Stimulated activated CD4-positive, alpha-beta T cell treated with anti-CD3 and anti-CD28 coated beads, Interleukin-15, amount 100 ng/mL, for 48 hours (primary cell): ENCODE results near the gene INSIG2.
"Not testable (repeated sequence)": the region's sequence is repeated elsewhere in the genome, so short reads cannot be mapped to it uniquely, and the experiment has no call there.

Source experiments
- DNase-seq, 2 donors: peaks; one replicate each; pipeline ENCODE4 v3.0.0-alpha.2; 2020; ENCODE audit warnings: low read depth in 2 of 2

INSIG2 gene

DNA sequence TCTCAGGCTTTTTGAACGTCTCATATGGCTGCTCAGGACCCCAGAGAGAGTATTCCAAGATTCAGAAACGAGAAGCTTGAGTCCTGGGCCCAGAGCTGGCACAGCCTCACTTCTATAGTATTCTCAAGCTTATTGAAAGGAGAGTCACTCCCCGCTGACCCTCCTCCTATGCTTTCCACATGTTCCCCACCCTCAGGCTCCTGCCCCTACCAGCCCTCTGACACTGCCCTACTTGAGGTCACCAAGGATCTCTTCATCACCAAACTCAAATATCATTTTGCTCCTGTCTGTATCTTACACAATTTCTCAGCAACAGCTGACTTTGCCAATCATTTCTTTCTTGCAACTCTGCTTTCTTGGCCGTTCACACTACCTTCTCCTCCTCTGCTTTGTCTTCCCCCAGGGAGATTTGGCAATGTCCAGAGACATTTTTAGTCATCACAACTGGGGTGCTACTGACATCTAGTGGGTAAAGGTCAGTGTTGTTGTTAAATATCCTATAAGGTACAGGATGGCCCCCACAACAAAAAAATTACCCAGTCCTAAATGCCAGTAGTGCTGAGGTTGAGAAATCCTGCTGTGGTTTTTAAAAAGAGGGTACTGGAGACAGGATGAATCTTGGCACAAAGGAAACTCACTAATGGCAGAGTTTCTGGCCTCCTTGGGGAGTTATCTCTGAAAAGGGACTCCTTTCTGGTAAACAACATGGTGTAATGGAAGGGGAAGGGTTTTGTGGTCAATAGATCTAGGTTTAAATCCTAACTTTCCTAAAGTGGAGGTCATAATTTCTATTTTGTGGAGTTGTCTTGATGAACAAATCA lies 26.9 kb upstream of the INSIG2 start:
- no peak for DNase-seq

DNA sequence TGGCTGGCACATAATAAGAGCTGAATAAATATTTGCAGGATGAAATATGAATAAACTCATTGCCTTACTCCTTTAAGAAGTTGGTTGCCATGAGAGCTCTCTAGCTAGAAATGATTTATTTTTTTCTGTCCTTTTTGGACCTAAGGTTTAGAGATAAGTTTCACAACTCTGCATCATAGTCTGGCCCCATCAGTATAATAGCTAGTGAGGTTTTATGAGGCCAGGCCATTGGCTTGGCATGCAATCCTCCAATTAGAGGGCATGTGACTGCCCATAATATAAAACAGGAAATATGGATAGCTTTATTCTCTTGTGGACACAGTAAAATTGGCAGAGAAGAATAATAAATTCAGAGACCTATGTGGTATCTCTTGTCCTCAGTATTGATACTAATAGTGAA lies 26.2 kb upstream of the INSIG2 start:
- DNase-seq: no peak

DNA sequence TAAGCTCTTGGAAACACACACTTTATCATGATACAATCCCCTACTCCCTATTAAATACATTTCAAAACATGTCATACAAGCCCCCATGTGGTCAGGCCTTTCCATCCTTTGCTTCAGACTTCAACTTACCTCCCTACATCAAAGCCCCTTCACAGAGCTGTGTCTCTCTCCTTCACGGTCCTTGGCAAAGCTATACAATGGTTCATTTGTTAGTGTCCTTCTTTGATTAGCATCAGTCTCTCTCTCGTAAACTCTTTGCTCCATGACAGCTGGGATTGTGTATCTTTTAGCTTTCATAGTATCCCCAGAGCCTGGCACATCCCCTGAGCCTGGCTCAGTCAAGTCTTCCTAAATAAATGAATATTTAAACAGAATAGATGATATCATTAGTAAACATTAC lies 25.6 kb upstream of the INSIG2 start:
- no peak for DNase-seq

DNA sequence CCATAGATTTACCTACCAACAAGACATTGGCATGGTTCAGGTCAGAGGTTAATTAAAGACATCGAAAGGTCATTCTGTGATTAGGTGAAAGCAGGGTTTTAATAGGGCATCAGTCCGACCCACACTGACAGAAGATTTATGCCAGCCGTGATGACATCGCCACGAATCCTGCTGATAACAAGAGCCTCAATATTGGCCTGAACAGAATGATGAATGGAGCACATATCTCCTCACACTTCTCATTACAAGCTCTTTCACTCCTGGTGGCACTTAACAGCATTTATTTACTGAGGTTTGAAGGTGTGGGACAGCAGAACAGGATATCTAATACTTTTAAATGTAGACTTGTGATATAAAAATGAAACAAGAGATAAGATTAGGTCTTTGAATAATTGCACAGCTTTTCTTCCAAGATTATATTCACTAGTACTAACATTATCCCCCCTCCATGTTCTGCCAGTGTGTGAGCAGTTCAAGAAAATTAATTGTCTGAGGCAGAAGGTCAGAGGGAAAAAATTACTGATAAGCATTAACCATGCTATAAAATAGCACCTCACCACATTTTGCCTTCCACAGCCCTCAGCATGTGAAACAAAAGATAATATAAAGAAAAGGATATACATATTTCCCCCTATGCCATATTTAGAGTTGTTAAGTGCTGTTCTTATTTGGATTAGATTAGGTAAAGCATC lies 23.1 kb upstream of the INSIG2 start:
- no peak for DNase-seq

DNA sequence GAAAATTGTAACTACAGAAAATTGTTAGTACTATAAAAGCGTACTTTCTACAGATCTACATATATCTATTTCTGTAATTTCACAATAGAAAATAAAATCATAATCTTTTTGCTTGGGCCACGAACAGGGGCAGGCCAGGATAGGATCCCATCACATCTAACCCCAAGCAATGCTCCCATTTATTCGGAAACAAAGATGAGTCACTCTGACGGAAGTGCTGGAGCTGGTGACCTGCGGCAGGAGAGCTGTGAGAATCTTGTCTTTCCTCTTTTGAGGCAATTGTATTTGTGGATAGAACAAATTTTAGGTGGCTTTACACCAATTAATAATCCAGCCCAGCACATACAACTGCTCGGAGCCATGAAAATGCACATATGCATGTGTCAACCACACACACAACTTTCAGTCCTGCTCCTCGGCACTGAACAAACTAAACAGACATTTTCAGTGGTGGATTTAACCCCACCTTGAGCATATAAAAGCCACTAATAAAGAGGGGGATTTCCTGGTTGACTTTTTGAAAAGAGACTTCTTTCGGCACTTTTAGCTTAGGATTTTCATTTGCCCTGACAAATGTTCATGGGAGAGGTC lies 22.3 kb upstream of the INSIG2 start:
- no peak for DNase-seq

DNA sequence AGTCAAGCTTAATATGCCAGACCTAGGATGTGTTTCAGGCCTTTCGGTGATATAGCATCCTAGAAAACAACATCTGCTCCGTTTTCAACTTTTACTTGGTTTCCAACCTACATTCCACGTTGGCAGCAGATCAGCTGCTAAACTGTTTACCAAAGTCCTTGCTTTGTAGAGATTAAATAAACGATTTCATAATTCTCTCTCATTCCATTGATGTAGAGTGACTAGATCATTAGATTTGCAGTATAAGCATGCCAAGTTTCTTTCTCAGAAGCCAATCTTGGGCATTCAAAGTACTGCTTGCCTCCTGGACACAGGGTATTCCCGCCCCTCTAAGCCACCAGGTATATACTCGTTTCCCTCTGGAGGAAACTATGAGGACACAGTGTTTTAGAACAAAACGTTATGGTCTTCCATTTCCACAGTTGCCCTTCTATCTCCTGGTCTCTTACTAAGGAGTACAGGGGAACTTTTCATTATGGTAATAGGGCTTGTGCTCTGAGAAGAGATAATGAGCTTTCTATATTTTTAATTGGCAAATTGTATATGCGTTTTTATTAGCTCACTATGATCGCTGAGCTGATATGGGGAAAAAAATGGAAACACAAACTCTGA lies 10.5 kb upstream of the INSIG2 start:
- DNase-seq: no peak

DNA sequence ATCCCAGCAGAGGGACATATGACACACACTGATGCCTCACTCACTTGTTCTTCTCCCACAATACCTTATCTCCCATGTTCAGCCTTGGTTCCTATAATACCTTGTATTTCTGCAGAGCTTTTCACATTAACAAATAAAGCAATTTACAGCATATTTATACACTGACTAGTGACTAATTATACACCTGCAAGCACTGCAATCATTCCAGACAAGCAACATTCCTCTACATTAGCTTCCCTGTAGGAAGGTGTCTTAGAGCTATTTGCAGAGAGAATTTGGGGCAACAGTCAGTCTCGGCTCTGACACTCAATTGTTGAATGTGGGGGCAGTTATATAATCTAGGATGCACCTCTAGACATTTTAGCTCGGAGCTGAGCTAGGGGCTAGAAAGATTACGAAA lies 9.5 kb upstream of the INSIG2 start:
- DNase-seq: no peak

DNA sequence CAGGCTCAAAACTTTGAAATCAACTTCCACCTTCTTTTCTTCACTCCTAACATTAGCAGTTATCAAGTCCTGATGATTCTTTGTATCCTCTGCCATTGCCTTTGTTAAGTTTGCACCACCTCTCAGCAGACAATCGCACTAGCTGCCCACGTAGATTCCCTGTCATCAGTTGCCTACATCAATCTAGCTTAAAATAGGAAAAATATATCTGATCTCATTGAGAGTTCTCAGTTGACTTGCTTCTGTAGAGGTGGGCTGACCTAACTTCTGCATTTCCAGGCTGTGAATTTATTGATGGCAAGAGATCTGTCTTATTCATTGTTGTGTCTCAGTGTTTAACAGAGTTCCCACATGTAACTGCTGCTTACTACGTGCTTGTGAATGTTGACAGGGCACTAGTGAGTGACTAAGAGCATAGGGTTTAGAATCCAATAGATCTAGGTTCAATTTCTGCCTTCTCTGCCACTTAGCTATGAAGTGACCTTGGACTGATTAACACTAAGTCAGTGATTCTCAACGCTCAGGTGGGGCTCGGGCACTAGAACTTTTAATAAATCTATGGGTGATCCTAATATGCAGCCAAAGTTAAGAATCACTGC lies 3.7 kb upstream of the INSIG2 start:
- DNase-seq: no peak

DNA sequence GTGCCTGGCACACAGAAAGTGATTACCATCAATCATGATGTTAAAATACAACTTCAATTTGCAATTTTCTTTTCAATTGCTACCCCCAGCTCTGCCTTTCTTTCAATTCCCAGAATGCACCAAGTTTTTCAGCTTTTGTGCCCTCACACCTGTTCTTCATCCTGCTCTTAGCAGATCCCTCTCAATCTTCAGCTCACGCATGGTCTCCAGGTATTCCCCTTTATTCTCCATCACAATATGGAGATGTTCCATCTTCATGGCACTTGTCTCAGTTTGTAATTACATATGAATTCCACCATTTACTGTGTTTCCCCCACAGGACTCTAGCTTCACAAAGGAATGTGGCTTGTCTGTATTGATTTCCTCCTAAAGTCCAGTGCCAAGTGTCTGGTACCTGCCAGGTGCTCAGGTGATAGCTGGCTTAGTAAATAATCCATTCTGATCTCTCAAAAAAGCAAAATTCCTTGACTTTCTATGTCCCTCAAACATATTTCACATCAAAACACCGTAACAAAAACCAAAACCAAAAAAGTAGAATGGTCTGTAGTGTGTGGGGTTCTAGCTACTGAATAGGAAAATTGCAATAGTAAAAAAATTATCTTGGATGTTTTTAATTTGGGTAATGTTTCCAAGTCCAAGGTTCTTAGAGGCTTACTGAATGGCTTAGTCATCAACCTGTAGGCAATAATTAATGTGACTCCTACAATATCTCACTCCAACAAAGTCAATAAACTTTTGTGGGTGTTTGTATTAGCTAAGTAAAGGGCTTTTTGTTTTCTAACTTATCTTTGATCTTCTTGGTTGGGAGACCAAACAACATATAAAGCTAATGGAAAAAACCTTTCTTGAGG lies 2.9 kb upstream of the INSIG2 start:
- no peak for DNase-seq

DNA sequence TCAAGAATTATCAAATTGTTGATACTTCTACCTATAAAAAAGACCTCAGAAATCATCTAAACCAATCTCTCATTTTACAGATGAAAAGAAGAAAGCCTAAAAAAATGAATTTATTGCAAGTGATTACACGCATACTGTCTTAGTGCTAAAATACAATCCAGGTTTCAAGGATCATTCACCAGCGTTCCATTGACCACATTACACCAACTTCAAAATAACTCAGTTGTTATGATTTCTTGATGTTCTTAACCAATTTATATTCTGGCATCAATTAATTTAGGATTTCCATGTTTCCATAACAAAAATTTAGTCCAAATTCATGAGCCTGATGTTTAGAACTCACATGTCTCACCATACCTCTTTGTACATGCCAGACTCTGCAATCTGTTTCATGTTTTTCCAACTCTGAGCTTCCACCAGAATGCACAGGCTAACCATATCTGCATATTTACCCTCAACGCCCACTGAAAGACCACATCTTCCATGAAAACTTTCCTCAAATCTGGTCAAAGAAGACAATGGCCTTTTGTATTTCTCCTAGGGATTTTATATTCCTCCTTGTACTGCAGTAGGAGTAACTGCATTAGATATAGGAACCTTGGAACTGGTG lies 2.1 kb upstream of the INSIG2 start:
- no peak for DNase-seq

DNA sequence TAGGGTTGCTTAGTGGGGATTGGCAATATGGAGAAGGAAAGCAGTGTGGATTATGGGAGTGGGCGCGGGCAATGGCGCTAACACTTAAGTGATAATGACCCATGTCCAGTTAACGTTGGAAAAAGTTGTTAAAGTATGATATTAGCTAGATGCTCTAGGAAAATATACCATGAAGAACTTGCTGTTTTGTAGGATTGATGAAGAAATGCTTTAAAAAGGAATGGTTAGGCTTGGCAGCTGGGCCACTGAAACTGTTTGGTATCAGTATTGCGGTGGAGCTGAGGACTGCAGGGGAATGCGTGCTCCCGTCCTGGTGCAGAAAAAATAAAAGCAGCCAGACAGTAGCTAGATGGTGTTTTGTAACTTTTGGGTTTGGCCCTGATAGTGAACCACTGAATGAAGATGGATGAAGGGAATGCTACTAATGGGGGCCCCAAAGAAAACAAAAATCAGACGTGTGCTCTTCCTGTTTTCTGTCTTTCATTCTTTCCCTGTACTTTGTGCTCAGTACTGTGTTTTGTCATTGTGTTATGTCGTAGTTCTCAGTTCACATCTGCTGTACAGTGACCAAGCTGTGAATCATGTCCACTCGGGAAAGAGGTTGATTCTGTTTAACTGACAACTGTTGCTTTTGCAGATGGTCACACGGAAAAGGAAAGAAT lies 999 bp downstream of the INSIG2 start:
- no peak for DNase-seq

DNA sequence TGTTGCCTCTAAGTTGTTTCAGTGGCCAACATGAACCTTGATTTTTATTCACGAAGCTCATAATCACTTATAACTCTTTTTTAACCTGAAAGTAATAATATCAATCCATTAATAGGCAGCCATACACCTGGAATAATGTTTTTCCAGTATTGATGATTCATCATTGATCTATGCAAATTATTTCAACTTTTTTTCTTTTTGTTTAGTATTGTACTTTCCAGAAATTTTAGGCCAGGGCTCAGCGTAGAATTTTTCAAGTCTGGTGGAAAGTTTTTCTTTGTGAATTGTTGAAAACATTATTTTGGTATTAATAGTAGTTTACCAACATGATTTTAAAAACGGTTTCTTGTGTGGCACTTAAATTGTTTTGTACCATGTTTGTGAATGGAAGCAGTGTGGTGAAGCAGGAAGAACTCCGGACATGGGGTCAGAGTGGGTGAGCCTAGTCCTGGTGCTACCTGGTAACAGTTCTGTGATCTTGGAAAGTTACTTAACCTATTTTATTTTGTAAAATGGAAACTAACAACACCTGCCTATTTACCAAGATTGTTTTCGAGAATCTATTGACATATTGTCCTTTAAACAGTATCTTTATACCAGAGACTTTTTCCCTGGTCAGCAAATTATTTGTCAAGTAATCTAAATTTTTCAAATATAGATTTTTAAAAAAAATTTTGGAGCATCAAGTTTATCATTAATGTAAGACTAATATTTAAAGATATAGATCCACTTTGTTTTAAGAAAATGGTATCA lies 2.3 kb downstream of the INSIG2 start:
- no peak for DNase-seq

DNA sequence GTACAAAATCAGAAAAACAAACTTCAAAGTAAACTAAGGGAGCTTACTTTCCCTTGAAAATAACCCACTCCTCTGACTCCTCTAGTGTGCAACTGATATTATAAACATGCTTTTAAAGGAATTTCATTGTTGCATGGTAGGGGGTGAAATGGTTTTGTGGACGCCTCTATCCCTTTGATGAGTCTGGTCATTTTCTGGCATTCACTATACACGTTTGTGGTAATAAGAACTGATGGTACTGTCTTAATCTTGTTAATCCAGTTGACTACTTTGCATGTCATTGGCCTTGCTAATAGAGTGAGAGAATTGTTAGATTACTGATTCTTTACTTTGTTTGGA lies 2.8 kb downstream of the INSIG2 start:
- no peak for DNase-seq

DNA sequence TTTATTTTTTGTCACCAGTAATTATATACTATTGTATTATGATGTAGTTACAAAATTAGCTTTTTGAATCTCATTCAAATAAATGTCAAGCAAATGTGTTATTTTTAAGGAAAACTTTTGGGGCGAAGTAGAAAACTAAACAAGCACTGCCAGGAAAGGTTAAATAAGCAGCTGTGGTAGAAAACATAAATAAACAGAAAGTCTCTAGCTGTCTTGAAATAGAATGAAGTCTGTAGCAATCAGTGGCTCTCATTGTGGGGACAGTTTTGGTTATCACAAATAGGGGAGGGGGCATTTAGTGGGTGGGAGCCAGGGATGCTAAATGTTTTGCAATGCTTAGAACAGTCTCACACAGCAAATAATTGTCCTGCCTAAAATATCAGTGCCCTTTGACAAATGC lies 3.4 kb downstream of the INSIG2 start:
- DNase-seq: no peak

DNA sequence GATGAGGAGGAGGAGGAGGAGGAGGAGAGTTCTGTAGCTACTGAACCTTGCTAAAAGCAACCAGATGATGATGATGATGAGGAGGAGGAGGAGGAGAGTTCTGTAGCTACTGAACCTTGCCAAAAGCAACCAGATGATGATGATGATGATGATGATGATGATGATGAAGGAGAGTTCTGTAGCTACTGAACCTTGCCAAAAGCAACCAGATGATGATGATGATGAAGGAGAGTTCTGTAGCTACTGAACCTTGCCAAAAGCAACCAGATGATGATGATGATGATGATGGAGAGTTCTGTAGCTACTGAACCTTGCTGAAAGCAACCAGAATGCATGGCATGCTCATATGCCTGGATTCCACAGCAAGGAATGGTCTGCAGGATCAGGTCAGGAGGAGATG lies 5.8 kb downstream of the INSIG2 start:
- DNase-seq: not testable (repeated sequence)

DNA sequence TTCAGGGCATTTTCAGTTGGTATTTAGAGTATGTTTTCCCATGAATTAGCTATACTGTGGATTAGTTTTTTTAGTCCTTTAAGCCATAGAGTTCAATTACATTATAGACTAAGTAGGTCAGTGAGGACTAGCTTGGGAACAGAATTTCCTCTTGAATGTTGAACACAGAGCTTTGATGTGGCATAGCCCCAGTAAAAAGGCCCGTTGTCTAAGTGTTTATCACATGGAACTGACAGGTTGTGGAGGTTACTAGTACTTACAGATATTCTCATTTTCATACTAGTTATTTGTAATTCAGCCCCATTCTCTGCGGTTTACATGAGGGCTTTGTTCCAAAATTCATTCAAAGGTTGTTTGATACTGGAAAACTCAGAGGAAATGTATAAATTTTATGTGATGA lies 6.2 kb downstream of the INSIG2 start:
- no peak for DNase-seq

DNA sequence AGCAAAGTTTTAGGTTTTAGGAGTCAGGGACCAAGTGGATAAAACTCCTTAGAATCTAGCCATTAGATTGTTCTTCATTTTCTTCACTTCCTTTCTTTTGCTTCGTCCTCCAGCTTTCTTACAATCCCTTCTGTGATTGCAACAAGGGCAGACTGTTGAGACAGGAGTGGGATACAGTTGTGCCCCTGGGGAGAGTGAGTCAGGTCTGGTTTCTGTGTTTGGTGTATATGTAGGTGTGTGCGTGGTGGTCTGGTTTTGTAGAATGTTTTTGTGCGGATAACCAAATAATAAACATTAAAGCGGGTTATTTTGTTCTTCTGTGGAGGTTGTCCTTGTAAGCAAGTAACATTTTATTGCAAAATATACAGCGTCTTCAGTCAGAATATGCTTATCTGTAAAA lies 7.3 kb downstream of the INSIG2 start:
- no peak for DNase-seq

DNA sequence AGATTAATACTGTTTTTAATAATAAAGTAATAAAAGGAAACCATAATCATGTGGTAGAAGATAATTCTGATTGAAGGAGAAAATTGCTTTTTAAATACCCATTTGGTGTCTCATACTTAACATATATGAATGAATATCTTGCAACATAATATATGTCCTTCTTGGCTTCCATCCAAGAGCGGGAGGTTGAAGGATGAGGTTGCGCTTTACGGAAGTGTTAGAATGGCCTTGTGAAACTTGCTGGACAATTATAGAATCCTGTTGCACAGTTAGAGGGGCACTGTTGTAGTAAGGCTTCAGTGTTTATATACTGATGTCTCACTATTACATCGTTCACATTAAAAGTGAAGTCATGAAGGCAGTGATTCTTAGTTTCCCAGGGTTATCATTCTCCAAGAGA lies 9.4 kb downstream of the INSIG2 start:
- no peak for DNase-seq

DNA sequence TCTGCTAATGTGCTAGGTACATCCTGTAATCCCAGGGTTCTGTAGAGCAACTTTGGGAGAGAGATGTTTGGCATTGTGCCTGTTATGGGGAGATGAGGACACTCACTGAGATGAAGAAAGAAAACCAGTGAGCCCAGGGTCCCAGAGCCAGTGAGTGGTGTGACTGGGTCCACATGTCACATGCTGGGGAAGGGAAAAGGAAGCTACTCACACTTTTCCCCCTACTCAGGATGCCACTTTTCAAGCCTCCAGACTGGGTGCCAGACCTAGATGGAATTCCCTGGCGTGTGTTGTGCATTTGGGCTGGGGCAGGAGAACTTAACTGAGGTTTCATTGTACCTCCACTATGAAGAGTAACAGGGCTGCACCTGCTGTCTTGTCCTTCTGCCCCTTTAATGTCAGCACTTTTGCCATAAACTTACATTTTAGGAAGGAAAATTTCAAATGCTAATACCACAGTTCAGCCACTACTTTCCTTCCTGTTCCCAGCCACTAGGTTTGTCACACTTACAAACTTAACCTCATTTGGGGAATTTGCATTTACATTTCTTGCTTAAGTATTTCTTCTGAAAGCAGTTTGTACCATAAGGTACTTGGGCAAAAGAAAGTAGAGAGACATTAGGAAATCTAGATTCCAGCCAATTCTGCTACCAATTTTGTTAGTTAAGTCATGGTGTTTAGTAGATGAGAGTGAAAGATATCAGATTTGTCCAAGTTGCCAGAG lies 10.2 kb downstream of the INSIG2 start:
- DNase-seq: no peak
